Psoas muscle (tissue), 8 donors: ENCODE measurements around the gene KRTAP17-1. TPM values are rescaled to one million over a fixed set of nuclear protein-coding genes. Genes with fewer than 3 reads are reported as not detected.

ENCODE experiments used
- ATAC-seq, 4 donors: fragments of 200-7000 bp; cut with Tn5 transposase; one replicate each; pipeline ENCODE4 v1.9.1; 2020; ENCODE audit warnings: moderate library complexity in 3 of 4, mild to moderate bottlenecking in 2 of 4
- DNase-seq, 2 donors: peaks; one replicate each; pipeline ENCODE4 v3.0.0-alpha.2; 2020
- H3K27ac ChIP-seq: fragments of 200-600 bp; one replicate; pipeline ENCODE4 v1.8.0; 2022
- H3K27me3 ChIP-seq, 3 donors: fragments of 200-600 bp in 1 of 3; one replicate each; pipeline versions ENCODE4 v1.6.1 to v1.8.0; 2013 to 2022; ENCODE audit warnings: low read length in 2 of 3, mild to moderate bottlenecking in 2 of 3, moderate library complexity in 1 of 3; ENCODE audit not compliant: insufficient read depth in 3 of 3
- H3K36me3 ChIP-seq, 2 donors: fragments of 200-600 bp in 1 of 2; one replicate each; pipeline versions ENCODE4 v1.6.1 to v1.8.0; 2013 to 2022; ENCODE audit warnings: low read depth in 1 of 2, mild to moderate bottlenecking in 1 of 2, moderate library complexity in 1 of 2; ENCODE audit not compliant: insufficient read depth in 1 of 2
- H3K4me1 ChIP-seq: fragments of 200-600 bp; one replicate; pipeline ENCODE4 v1.8.0; 2022
- H3K4me3 ChIP-seq: fragments of 200-600 bp; one replicate; pipeline ENCODE4 v1.8.0; 2022; ENCODE audit warnings: mild to moderate bottlenecking
- H3K9me3 ChIP-seq: fragments of 200-600 bp; one replicate; pipeline ENCODE4 v1.8.0; 2022
- CTCF ChIP-seq: fragments of 200-600 bp; IDR thresholded peaks from one replicate; pipeline ENCODE4 v1.8.0; 2022; ENCODE audit warnings: antibody characterized with exemption
- WGBS, 3 donors: extraction: QIAGEN DNeasy Blood & Tissue Kit; methylation state at CpG; one replicate each; pipeline versions ENCODE4 v1.1.6 to v1.1.7; 2013; 5-methylcytosine and 5-hydroxymethylcytosine counted together
- intact Hi-C, 2 donors: fragments of 100-400 bp; cut with DNase I; formaldehyde crosslinking; loops; one replicate each; pipeline versions ENCODE4 v1.11.0 to v1.14.2; 2022
- long read RNA-seq, 2 donors: library from polyadenylated mRNA; unstranded; transcript quantifications; one replicate each; pipeline ENCODE4 v2.0.0, GENCODE V29; 2021
- polyA plus RNA-seq, 3 donors: library from polyadenylated mRNA; stranded (reverse); fragments of 200-250 nt; gene quantifications; one replicate each; pipeline ENCODE4 v1.2.3, GENCODE V29; 2013
- total RNA-seq, 4 donors: library from RNA; stranded (reverse); fragmentation: NEBNext Ultra II Directional in 2 of 4; extraction: Animal tissue kit (Norgen Biotek cat#: 25700) in 2 of 4; gene quantifications; one replicate each; pipeline versions ENCODE4 v1.2.1 to v1.2.4, GENCODE V29; 2021 to 2023
- donor health status: healthy with polysubstance abuse.
- donor health status: DM: no; HTN: no; CAD: no; lungs with moderate emphysema.
- donor health status: Bipolar disorder and iron deficiency.
- donor health status: healthy.
- donor health status: DM: yes; HTN: yes; CAD: no.
- donor health status: DM: no; HTN: no; CAD: no.
- donor health status: DM: no; HTN: no; CAD: no.
- donor health status: DM: yes; HTN: yes; CAD: no.

The KRTAP17-1 gene
- total RNA-seq (not detected), polyA plus RNA-seq (not detected)
- long read RNA-seq, donor 1, result 0 reads
- long read RNA-seq, donor 2, result 0 reads

GRCh38 chr17:41315204-41315794 lies at the start of gene KRTAP17-1:
Gene KRTAP17-1, minus strand, starts transcription at chr17:41315710. Its CDS starts 60 bp downstream, at chr17:41315650.
- WGBS, 3 donors, result 66 to 81% (median 81%) methylated on average over 23 to 24 of the region's 24 CpGs
- ATAC-seq (no peak), DNase-seq (no peak)
- TF ChIP-seq CTCF, result no peak
- Histone ChIP-seq H3K9me3 (no peaks in the 10 kb centered on the region), H3K4me1 (no peaks in the 10 kb centered on the region), H3K27me3 (peaks cover 0 to 26% (median 3%) of the 10 kb centered on the region in 3 donors), H3K4me3 (no peak within 1 kb of the TSS), H3K27ac (no peak within 1 kb of the TSS), H3K36me3 (no peaks in the 10 kb centered on the region)
- intact Hi-C loops, result no loop called here

- Histone ChIP-seq H3K27me3 (no peaks in the 10 kb centered on the region), H3K9me3 (no peaks in the 10 kb centered on the region), H3K4me3 (no peak overlapping the region), H3K4me1 (no peaks in the 10 kb centered on the region), H3K36me3 (no peaks in the 10 kb centered on the region), H3K27ac (no peak overlapping the region)
- DNase-seq (no peak), ATAC-seq (no peak)
- 79 to 89% (median 87%) methylated on average over 2 of the region's 2 CpGs for WGBS, 3 donors
- intact Hi-C loops, result no loop called here
- no peak for TF ChIP-seq CTCF
These were observed 48.4 kb upstream of the KRTAP17-1 start for GRCh38 chr17:41363881-41364280.

- Histone ChIP-seq H3K9me3 (no peaks in the 10 kb centered on the region), H3K4me1 (no peaks in the 10 kb centered on the region), H3K27me3 (no peaks in the 10 kb centered on the region), H3K36me3 (no peaks in the 10 kb centered on the region), H3K4me3 (no peak overlapping the region), H3K27ac (no peak overlapping the region)
- intact Hi-C loops, result no loop called here
- DNase-seq (no peak), ATAC-seq (no peak)
- WGBS, 3 donors, result 48 to 54% (median 53%) methylated on average over 5 of the region's 5 CpGs
- TF ChIP-seq CTCF, result no peak
These were observed 44.9 kb upstream of the KRTAP17-1 start for GRCh38 chr17:41360296-41360995.

- WGBS, 3 donors, result 88 to 93% (median 91%) methylated on average over 4 of the region's 4 CpGs
- no peaks in the 10 kb centered on the region for H3K4me1 ChIP-seq
- H3K4me3 ChIP-seq, result no peak overlapping the region
- DNase-seq, result no peak
- H3K36me3 ChIP-seq, result no peaks in the 10 kb centered on the region
- H3K27me3 ChIP-seq, result peaks cover 0 to 5% (median 3%) of the 10 kb centered on the region in 3 donors
- intact Hi-C loops, result no loop called here
- no peak for TF ChIP-seq CTCF
- H3K9me3 ChIP-seq, result no peaks in the 10 kb centered on the region
- ATAC-seq, result no peak
- H3K27ac ChIP-seq, result no peak overlapping the region
These were observed 39.0 kb upstream of the KRTAP17-1 start for GRCh38 chr17:41354536-41354935.
